HL-60 (cell line): ENCODE measurements around the gene SYT7.

Experiments
- DNase-seq, 2 experiments: peaks; one replicate each; pipeline ENCODE4 v3.0.0-alpha.2; 2010 to 2020; ENCODE audit warnings: low read depth in 1 of 2, low spot score in 1 of 2
- H3K27ac ChIP-seq: fragments of 250-450 bp; sonication (Bioruptor Pico); replicated peaks from 2 replicates; pipeline ENCODE4 v1.5.1; 2020; ENCODE audit warnings: mild to moderate bottlenecking, moderate library complexity
- H3K27me3 ChIP-seq: fragments of 250-450 bp; sonication (Bioruptor Pico); 2 replicates; pipeline ENCODE4 v1.5.1; 2021; ENCODE audit warnings: mild to moderate bottlenecking, moderate library complexity; ENCODE audit not compliant: insufficient read depth, poor library complexity, severe bottlenecking
- H3K4me3 ChIP-seq: replicated peaks from 2 replicates; pipeline ENCODE4 v1.5.1; 2011; ENCODE audit warnings: mild to moderate bottlenecking, control low read depth, low read length; ENCODE audit not compliant: insufficient read depth
- CTCF ChIP-seq: IDR thresholded peaks from one replicate; pipeline ENCODE4 v1.5.1; 2011; ENCODE audit warnings: low read length, control low read depth, inconsistent platforms; ENCODE audit not compliant: insufficient read depth
- GABPA ChIP-seq: IDR thresholded peaks from 2 replicates; pipeline ENCODE4 v1.6.1; 2012; ENCODE audit warnings: low read depth
- POLR2AphosphoS5 ChIP-seq: IDR thresholded peaks from 2 replicates; pipeline ENCODE4 v1.6.1; 2012; ENCODE audit warnings: low read depth
- SPI1 ChIP-seq: IDR thresholded peaks from 2 replicates; pipeline ENCODE4 v1.6.1; 2012; ENCODE audit warnings: low read depth, mild to moderate bottlenecking, borderline replicate concordance
- TF ChIP-seq, protein P1 (sequence below): IDR thresholded peaks from 2 replicates; pipeline ENCODE4 v1.6.1; 2012; ENCODE audit warnings: low read depth; ENCODE audit not compliant: insufficient replicate concordance

SYT7 gene

GRCh38 chr11:61539831-61540357, 41.0 kb downstream of the SYT7 start:
- no peak overlapping the region for H3K4me3 ChIP-seq
- TF ChIP-seq, protein P1, sequence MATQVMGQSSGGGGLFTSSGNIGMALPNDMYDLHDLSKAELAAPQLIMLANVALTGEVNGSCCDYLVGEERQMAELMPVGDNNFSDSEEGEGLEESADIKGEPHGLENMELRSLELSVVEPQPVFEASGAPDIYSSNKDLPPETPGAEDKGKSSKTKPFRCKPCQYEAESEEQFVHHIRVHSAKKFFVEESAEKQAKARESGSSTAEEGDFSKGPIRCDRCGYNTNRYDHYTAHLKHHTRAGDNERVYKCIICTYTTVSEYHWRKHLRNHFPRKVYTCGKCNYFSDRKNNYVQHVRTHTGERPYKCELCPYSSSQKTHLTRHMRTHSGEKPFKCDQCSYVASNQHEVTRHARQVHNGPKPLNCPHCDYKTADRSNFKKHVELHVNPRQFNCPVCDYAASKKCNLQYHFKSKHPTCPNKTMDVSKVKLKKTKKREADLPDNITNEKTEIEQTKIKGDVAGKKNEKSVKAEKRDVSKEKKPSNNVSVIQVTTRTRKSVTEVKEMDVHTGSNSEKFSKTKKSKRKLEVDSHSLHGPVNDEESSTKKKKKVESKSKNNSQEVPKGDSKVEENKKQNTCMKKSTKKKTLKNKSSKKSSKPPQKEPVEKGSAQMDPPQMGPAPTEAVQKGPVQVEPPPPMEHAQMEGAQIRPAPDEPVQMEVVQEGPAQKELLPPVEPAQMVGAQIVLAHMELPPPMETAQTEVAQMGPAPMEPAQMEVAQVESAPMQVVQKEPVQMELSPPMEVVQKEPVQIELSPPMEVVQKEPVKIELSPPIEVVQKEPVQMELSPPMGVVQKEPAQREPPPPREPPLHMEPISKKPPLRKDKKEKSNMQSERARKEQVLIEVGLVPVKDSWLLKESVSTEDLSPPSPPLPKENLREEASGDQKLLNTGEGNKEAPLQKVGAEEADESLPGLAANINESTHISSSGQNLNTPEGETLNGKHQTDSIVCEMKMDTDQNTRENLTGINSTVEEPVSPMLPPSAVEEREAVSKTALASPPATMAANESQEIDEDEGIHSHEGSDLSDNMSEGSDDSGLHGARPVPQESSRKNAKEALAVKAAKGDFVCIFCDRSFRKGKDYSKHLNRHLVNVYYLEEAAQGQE: no peak
- no peak for TF ChIP-seq POLR2AphosphoS5
- no peak for TF ChIP-seq GABPA
- no peak for TF ChIP-seq SPI1
- TF ChIP-seq CTCF: no peak
- peaks cover 7% of the 10 kb centered on the region for H3K27me3 ChIP-seq
- no peak for DNase-seq
- H3K27ac ChIP-seq: no peak overlapping the region

GRCh38 chr11:61539006-61539405, 41.9 kb downstream of the SYT7 start:
- Histone ChIP-seq H3K4me3 (no peak overlapping the region), H3K27me3 (peaks cover 7% of the 10 kb centered on the region), H3K27ac (no peak overlapping the region)
- TF ChIP-seq, protein P1: no peak
- TF ChIP-seq CTCF (no peak), POLR2AphosphoS5 (no peak), GABPA (no peak), SPI1 (no peak)
- no peak for DNase-seq

DNA sequence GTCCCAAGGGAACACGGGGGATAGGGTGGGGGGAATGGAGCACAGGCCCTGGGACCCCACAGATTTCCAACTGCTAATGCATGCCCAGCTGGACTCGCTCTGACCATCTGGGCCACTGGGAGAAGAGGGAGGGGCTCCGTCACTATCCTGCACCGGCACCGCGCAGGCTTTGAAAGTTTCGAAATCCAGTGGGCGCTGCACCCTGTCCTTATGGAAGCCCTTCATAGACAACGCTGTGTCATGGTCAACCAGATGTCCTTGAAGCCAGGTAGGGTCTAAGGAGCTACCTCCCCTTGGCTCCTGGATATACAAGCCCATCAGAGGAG, 42.3 kb downstream of the SYT7 start:
- no peak for DNase-seq
- TF ChIP-seq GABPA: no peak
- no peak for TF ChIP-seq POLR2AphosphoS5
- TF ChIP-seq CTCF: no peak
- TF ChIP-seq SPI1: no peak
- TF ChIP-seq, protein P1: no peak
- no peak overlapping the region for H3K27ac ChIP-seq
- H3K4me3 ChIP-seq: no peak overlapping the region
- peaks cover 7% of the 10 kb centered on the region for H3K27me3 ChIP-seq
